HG02763 (cell line): ENCODE measurements around the gene FTO.

Experiments
- ATAC-seq: cut with Tn5 transposase; IDR thresholded peaks from one replicate; pipeline ENCODE4 v1.9.1; 2021; ENCODE audit warnings: mild to moderate bottlenecking, moderate library complexity; ENCODE audit not compliant: unreplicated experiment

Gene FTO

GRCh38 chr16:54033747-54034146 is 329.8 kb downstream of the FTO start:
- no peak for ATAC-seq

DNA sequence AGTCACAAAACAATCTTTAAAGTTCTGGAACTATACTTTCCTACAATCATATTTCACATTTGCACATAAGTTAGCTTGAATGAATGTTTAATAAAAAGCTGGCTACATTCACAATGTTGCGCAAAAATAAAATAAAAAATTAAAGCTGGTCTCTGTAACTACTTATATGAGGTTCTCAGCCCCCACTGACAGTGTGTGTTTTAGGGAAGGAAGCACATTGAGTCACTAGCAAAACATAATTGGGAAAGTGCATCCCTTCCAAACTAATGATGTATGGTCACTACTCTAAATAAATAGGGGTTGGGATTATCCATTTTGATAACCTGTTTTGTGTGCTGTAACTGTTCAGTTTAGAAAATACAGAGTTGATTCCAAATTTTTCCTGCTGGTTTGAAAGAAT is 330.7 kb downstream of the FTO start:
- ATAC-seq: no peak

DNA sequence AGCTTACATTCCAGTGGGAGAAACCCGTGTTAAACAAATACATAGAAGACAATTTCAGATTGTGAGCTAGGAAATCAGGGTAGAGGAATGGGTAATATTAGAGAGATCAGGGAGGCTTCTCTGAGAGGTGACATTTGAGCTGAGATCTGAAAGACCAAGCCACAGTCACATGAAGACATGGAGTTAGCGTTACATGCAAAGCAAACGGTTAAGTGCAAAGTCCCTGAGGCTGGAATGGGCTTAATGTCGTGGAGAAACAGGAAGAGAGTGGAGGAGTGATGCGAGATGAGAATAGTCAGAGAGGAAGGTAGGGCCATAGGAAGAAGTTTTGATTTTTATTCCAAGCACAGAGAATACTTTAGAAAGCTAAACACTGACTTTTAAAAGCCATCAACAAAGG is 336.5 kb downstream of the FTO start:
- no peak for ATAC-seq

GRCh38 chr16:54040975-54041374 is 337.0 kb downstream of the FTO start:
- ATAC-seq: no peak

DNA sequence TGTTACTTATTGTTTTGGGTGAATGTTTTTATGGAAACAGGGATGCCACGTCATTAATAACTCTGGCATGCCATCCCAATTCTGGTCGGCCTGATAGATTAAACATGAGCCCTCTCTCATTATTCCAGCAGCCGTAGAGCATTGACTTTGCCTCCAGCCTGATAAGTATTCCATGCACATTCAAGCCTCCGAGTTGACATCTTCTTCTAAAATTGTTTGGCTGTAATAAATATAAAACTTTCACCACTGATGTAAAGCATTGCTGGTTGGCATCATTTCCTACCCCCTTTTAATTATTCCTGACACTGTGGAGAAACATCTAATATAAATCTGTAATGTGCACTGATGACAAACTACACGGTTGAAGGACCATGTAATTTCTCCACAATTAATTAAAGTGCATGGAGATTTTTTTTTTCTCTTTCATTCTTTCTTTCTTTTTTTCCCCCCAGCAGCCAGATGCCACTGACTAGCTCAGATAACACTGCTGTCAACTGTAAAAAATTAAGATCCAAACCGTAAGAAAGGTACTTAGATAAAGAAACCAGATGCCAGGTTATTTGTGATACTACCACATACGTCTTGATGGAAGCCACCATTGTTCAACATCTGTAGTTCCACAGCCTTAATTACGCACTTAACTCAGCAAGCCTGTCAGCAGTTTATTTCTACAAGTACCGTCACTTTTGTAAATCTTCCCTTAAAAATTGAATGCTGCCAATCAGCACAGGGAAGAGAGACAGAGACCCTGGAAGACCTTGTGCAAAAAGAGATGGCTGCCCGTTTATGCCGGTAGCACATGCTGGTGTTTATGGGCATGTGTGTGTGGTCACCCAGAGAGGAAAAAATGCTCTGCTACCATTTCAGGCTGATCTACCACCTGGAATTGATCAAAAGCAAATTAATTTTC is 344.9 kb downstream of the FTO start:
- ATAC-seq: no peak

- no peak for ATAC-seq
These were observed 345.9 kb downstream of the FTO start for GRCh38 chr16:54049591-54050458.

DNA sequence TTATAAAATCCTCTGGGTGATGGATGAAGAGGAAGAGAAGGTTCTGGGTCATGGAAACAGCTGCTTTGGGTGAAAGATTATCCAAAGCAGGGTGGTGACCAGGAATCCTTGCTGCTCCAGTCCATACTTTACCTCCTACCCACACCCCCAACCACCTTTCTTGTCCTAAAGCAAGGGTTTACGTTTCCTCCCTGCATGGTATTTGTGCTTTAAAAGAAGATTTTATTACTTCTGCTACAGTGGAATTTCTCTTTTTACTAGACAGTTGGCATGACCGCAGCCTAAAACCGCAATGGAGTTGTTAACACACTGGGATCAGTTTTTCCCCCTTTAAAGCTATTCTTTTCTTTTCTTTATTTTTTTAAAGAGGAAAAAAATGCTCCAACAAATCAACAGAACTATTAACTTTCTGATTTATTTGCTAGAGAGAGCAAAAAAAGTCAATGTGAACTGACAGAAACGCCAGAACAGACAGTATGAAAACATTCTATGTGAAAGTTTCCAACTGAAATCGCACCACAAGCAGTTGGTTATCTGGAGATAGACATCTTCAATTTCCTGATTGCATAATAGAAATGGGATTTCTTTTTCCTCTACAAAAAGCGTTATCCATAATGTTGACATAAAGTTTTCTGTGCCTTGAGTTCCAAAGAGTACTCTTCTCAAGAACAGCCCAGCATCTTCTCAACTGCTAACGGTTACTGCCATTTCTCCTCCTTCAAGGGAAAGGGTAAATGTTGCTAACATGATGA is 346.7 kb downstream of the FTO start:
- ATAC-seq: no peak

DNA sequence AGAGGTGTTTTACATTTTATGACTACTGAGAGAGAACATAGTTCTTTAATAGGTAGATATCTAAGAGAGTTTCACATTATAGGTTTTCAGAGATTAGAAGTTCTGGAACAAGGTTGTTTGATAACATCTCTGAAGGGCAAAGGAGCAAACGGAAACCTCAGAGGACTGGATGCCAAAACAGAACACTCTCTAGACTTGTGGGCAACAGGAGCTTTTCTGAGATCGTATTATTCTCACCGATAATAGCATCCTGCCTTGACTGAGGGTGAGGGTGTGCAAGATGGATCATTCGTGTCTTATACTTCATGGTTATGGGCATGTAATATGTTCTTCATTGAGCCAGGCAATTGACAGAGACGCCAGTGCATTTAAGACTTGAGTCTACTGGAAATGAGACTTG is 347.9 kb downstream of the FTO start:
- no peak for ATAC-seq

- no peak for ATAC-seq
These were observed 348.3 kb downstream of the FTO start for GRCh38 chr16:54052271-54052670.

DNA sequence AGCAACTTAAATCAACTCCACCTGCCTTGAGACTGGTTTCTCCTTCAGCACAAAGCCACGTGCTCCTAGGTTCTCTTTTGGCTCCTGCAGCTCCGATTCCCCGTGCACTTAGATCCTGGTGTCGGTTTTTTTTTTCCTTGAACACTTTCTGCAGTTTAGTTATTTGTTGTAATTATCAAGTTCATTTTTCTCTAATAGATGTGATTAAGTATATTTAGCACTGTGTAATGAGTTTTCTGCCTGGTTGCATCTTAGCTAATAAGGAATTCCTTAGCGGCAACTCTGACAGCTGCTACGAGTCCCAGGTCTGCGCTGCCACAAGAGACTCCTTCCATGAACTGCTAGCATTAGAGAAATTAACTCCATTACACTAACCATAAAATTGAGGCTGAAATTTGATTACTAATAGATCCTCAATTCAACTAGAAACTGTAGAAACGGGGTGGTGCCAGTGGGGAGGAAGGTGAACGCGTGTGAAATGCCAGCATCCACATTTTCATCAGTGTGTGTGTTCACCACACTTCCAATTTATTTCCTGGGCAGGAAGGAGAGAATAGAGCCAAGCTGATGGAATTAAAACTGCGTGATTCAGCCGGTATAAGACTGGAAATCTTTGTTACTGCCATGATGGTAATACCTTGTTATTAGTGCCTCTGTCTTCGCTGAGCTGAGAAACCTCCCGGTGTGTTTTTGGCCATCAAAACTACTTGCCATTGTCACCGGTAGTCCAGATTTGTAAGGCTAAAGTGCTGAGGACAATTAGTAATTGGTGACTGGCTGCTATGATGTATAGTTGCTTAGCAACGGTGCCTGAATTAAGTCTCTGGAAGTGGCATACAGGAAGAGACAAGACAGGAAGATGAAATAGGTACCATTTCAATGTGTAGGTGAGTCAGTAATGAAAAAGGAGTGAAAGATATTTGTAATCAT is 350.2 kb downstream of the FTO start:
- ATAC-seq: no peak

GRCh38 chr16:54055191-54055590 is 351.2 kb downstream of the FTO start:
- ATAC-seq: no peak

GRCh38 chr16:54055864-54056263 is 351.9 kb downstream of the FTO start:
- ATAC-seq: no peak

DNA sequence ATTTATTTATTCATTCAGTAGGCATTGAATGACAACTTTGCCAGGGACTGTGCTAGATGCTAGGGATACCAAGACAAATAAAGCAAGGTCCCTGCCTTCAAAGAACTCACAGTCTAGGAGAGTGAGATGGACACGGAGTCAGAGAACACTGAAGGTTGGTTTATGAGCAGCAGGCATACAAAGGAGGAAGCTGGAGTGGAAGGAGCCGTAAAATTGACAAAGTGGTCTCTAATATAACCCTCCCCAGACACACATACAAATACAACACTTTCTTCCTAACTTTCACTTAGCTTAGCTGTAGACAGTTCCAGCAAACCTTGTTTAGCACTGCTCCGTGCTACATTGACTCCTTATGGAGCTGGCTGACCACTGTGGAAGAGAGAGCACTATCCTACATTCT is 353.0 kb downstream of the FTO start:
- ATAC-seq: no peak

GRCh38 chr16:54059319-54059718 is 355.4 kb downstream of the FTO start:
- no peak for ATAC-seq

DNA sequence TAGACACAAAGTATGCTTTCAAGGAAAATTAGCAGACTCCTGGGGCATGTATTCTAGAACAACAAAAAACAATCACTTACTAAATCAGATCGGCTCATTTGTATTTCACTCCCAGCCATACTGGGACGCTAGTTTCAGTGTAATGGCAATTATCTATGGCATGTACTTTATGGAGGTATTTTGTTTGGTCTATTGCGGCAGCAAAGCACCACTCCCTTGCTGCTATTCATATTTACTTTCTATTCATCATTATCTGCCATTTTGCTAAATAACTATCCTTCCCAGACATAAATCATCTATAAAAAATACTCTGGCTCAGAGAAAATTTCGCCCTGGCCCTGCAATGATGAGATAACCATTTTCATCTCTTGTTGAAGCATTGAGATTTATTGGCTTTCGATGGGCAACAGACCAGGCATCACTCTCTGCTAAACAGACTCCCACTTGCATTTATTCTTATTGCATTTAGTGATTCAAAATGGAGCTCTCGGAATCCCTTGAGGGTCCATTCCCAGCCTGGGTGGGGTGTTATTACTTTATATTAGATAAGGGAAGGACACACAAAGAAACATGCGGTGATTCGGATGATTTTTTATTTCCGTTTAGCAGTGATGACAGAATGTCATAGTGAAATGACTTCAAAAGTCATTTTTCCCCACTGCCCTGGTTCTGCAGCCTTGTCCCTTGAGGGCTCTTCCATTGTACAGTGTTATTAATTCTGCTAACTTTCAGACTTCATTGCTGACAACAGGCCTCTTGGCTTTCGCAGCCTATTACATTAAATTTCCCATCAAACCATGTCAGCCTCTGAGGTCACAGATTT is 356.9 kb downstream of the FTO start:
- no peak for ATAC-seq

- no peak for ATAC-seq
These were observed 357.5 kb downstream of the FTO start for GRCh38 chr16:54061454-54061853.

DNA sequence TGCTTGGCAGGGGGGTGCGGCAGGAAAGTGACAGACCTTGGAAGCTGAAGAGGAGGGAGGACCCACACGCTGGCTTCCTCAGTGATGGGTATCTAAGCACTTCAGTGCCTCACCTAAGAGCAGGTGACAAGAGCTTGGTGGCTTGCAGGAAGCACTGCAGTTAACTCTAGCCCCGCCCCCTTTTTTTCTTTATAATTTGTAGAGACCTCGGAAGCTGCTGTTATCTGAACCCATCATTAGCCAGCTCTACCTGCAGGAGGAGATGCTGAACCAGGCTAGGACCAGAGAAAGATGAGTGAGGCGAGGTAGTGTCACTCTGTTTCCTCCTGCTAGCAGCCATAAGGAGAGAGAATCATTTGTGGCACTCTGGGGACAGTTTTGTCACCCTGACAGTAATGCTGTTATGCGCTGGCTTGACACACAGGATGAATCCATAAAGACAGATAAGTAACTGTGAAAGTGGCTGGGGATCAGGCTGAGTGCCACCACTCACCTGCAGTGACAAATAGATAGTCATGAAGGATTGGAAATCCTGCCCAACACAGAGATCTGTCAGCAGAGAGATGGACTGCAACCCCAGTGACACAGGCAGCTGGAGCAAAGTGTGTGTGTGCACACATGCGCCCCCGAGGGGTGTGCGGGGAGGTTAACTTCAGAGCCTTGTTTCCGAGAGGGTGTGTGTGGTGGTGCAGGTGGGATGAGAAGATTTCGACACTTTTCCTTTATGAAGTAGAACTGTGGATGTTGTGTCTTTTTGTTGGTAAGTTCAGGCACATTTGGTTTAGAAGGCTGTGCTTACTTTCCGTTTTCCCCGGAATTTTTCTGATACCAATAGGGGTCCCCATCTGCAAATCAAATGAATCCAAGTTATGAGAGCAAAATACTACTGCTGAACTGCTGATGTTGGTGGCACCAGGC is 358.7 kb downstream of the FTO start:
- ATAC-seq: no peak

DNA sequence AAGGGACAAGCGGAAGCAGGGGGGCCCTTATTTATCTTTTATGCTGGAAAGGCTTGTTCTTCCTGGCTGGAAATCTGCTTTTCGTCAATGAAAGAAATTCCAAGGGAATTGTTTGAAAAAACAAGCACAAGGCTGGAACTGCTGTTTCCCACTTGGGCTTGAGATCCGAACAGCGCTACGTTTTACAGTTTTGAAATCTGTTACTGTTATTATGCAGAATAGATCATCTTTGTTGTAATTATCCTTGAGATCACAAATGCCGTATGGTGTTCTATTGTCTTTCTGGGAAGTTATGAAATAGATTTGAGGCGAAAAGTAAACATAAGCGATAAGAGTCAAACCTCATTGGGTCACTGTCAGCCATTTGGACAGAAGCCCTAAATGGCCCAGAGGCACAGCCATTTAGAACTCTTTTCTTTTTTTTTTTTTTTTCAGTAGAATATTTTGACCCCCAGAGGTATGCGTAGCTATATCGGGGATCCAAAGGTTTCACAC is 359.4 kb downstream of the FTO start:
- ATAC-seq: no peak
